ENCODE data around the gene CYP8B1.

Gene CYP8B1

GRCh38 chr3:42880601-42881451, 5.1 kb upstream of the CYP8B1 start:
- TF ChIP-seq CTCF (IDR thresholded peaks at IDR 0.05) = peak; percentile 87

DNA sequence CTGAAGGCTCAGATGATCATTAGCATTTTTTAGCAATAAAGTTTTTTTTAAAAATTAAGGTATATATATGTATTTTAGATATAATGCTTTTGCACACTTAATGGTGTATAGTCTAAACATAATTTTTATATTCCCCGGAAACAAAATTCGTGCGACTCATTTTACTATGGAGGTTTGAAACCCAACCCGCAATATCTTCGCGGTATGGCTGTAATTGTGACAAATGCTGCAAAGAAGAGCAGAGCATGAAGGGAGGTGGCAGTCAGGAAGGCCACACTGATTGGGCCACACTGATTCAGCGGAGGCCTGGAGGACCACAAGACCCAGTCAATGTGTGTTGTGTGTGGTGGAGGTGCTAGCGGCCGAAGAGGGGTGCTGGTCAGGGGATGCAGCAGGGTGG, 4.5 kb upstream of the CYP8B1 start:
- TF ChIP-seq CTCF (IDR thresholded peaks at IDR 0.05) = no peak

DNA sequence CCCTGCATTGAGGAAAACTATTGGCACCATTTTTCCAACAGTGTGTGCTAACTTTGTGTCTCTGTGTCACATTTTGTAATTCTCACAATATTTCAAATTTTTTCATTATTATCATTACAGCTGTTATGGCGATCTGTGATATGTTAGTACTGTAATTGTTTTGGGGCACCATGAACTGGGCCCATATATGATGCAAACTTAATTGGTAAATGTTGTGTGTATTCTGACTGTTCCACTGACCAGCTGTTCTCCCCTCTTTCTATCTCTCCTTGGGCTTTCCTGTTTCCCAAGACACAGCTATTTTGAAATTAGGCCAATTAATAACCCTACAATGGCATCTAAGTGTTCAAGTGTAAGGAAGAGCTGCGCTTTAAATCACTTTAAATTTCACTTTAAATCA, 2.2 kb upstream of the CYP8B1 start:
- no peak for TF ChIP-seq CTCF (IDR thresholded peaks at IDR 0.05)

DNA sequence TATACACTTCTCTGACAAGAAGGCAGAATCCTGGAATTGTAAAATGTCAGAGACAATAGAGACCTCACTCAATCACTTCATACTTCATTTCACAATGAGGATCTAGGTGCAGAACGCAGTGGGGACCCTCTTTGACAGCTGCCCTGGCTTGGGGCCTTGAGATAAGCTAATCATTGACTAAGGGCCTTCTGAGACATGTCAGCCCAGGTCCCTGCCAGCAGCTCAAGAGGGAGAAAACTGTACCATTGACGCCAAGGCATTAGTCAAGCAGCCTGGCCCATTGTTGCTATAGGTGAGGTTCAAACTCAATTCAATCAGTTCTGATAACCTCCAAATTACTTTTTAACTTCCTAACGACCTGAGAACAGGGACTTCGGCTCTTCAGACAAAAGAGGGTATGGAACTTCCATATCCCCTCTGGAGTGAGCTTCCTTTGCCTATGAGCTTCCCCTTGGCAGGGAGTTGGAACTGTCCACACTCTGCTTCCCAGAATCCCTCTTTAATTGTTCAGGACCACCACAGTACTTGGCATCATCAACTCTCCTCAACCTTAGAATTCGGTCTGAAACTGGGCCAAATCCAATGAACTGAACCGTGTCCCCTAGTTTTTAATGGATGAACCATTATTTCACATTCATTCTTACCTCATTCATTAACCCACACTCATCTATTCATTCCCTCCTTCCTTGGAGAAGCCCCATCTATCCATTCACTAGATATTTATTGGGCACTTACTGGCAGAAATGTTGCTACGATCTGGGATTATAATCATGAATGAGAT, 1.5 kb upstream of the CYP8B1 start:
- TF ChIP-seq CTCF (IDR thresholded peaks at IDR 0.05) = no peak

- TF ChIP-seq CTCF (IDR thresholded peaks at IDR 0.05) = no peak
Measured at GRCh38 chr3:42876401-42876800, 722 bp upstream of the CYP8B1 start.

DNA sequence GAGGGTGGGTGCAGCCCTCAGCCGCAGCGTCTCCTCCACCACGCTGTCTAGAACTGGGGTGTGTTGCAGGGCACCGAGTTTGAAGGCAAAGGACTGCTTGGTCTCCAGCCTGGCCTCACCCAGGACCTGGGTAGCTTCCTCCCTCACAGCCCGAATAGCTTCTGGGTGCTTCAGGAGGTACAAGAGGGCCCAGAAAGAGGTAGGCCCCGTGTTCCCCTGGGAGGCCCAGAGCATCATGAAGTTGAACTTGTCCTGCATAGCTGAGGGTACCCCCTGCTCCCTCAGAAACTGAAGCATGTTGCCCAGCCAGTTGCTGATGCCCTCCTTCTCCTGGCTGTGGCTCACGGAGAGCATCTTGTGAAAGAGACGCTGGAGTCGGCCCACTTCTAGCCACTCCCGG, 930 bp downstream of the CYP8B1 start:
- TF ChIP-seq CTCF (IDR thresholded peaks at IDR 0.05) = no peak

- TF ChIP-seq CTCF (IDR thresholded peaks at IDR 0.05) = no peak
Measured at GRCh38 chr3:42873221-42873982, 2.3 kb downstream of the CYP8B1 start.
